Endothelial cell (in vitro differentiated cells): ENCODE data around the gene NRROS. TPM values are rescaled to one million over a fixed set of nuclear protein-coding genes. Genes with fewer than 3 reads are reported as not detected.
"Not testable (repeated sequence)": the region's sequence is repeated elsewhere in the genome, so short reads cannot be mapped to it uniquely, and the experiment has no call there.

Source experiments
- DNase-seq: peaks from one replicate; pipeline ENCODE4 v3.0.0; 2021; ENCODE audit warnings: low spot score
- H3K27ac Mint-ChIP-seq: one replicate; pipeline ENCODE4 v1.8.0; 2021; ENCODE audit warnings: mixed read lengths, inconsistent platforms; ENCODE audit not compliant: unreplicated experiment
- H3K27me3 Mint-ChIP-seq: one replicate; pipeline ENCODE4 v1.8.0; 2021; ENCODE audit warnings: mild to moderate bottlenecking, moderate library complexity, mixed read lengths, inconsistent platforms; ENCODE audit not compliant: unreplicated experiment
- H3K36me3 Mint-ChIP-seq: one replicate; pipeline ENCODE4 v1.8.0; 2021; ENCODE audit warnings: mild to moderate bottlenecking, low read depth, mixed read lengths, inconsistent platforms; ENCODE audit not compliant: unreplicated experiment
- H3K4me1 Mint-ChIP-seq: one replicate; pipeline ENCODE4 v1.8.0; 2021; ENCODE audit warnings: mild to moderate bottlenecking, mixed read lengths, inconsistent platforms; ENCODE audit not compliant: unreplicated experiment
- H3K4me3 Mint-ChIP-seq: one replicate; pipeline ENCODE4 v1.8.0; 2021; ENCODE audit warnings: mild to moderate bottlenecking, mixed read lengths, inconsistent platforms; ENCODE audit not compliant: unreplicated experiment
- H3K9me3 Mint-ChIP-seq: one replicate; pipeline ENCODE4 v1.8.0; 2021; ENCODE audit warnings: mixed read lengths, inconsistent platforms; ENCODE audit not compliant: unreplicated experiment
- CTCF ChIP-seq: fragments of 200-600 bp; sonication (generic); IDR thresholded peaks from one replicate; pipeline ENCODE4 v1.5.0; 2021; ENCODE audit warnings: antibody characterized with exemption; ENCODE audit not compliant: unreplicated experiment
- total RNA-seq: library from RNA; stranded (reverse); fragmentation: NEBNext Ultra II Directional; extraction: Animal tissue kit (Norgen Biotek cat#: 25700); gene quantifications from one replicate; pipeline ENCODE4 v1.2.1, GENCODE V29; 2021; ENCODE audit not compliant: unreplicated experiment

NRROS gene
- total RNA-seq, 1 donor from 2014 or later: 18.6 TPM

- peaks cover 50% of the 10 kb centered on the region for H3K4me1 Mint-ChIP-seq
- H3K27ac Mint-ChIP-seq: no peak overlapping the region
- H3K36me3 Mint-ChIP-seq: peaks cover 4% of the 10 kb centered on the region
- no peak overlapping the region for H3K4me3 Mint-ChIP-seq
- no peaks in the 10 kb centered on the region for H3K9me3 Mint-ChIP-seq
- DNase-seq: no peak
- no peak for TF ChIP-seq CTCF
- peaks cover 17% of the 10 kb centered on the region for H3K27me3 Mint-ChIP-seq
Measured at GRCh38 chr3:196636369-196637349, 2.8 kb upstream of the NRROS start.

- H3K9me3 Mint-ChIP-seq, H3K36me3 Mint-ChIP-seq, H3K4me3 Mint-ChIP-seq, DNase-seq, H3K27ac Mint-ChIP-seq: not testable (repeated sequence)
- Mint-ChIP-seq H3K4me1 (peaks cover 47% of the 10 kb centered on the region), H3K27me3 (peaks cover 11% of the 10 kb centered on the region)
Measured at GRCh38 chr3:196637941-196638340, 1.6 kb upstream of the NRROS start.

GRCh38 chr3:196638861-196639482 is 522 bp upstream of the NRROS start:
- H3K9me3 Mint-ChIP-seq: no peaks in the 10 kb centered on the region
- peaks cover 4% of the 10 kb centered on the region for H3K36me3 Mint-ChIP-seq
- H3K4me3 Mint-ChIP-seq: peak overlapping the region; percentile 82
- no peak for TF ChIP-seq CTCF
- DNase-seq: peak; percentile 20
- no peak overlapping the region for H3K27ac Mint-ChIP-seq
- peaks cover 8% of the 10 kb centered on the region for H3K27me3 Mint-ChIP-seq
- H3K4me1 Mint-ChIP-seq: peaks cover 36% of the 10 kb centered on the region

GRCh38 chr3:196640297-196641018 is 964 bp downstream of the NRROS start:
- DNase-seq: no peak
- H3K4me1 Mint-ChIP-seq: peaks cover 31% of the 10 kb centered on the region

More at GRCh38 chr3:196640297-196641018, 964 bp downstream of the NRROS start:
- peaks cover 4% of the 10 kb centered on the region for H3K36me3 Mint-ChIP-seq
- peaks cover 8% of the 10 kb centered on the region for H3K27me3 Mint-ChIP-seq
- peak overlapping the region; percentile 47 for H3K4me3 Mint-ChIP-seq
- no peak for TF ChIP-seq CTCF
- peak overlapping the region; percentile 61 for H3K27ac Mint-ChIP-seq
- no peaks in the 10 kb centered on the region for H3K9me3 Mint-ChIP-seq
